ENCODE data around the gene TLN1.

The TLN1 gene

GRCh38 chr9:35776018-35776417 lies 44.0 kb upstream of the TLN1 start:
- peaks cover 16% of the 10 kb centered on the region for H3K4me1 ChIP-seq (ENCODE audit: control insufficient read depth, low read length)
- no peak overlapping the region for H3K4me3 ChIP-seq (ENCODE audit: low read length)
- H3K27ac ChIP-seq (ENCODE audit: low read depth, low read length) = no peak overlapping the region
- no peaks in the 10 kb centered on the region for H3K9me2 ChIP-seq (replicated peaks; ENCODE audit: control insufficient read depth, low read length)
- H3K4me2 ChIP-seq (ENCODE audit: low read length) = peak overlapping the region; percentile 10; the same call in 1 of the 2 replicates
- no peaks in the 10 kb centered on the region for H3K27me3 ChIP-seq (ENCODE audit: control insufficient read depth, low read length)
- TF ChIP-seq, protein P1, sequence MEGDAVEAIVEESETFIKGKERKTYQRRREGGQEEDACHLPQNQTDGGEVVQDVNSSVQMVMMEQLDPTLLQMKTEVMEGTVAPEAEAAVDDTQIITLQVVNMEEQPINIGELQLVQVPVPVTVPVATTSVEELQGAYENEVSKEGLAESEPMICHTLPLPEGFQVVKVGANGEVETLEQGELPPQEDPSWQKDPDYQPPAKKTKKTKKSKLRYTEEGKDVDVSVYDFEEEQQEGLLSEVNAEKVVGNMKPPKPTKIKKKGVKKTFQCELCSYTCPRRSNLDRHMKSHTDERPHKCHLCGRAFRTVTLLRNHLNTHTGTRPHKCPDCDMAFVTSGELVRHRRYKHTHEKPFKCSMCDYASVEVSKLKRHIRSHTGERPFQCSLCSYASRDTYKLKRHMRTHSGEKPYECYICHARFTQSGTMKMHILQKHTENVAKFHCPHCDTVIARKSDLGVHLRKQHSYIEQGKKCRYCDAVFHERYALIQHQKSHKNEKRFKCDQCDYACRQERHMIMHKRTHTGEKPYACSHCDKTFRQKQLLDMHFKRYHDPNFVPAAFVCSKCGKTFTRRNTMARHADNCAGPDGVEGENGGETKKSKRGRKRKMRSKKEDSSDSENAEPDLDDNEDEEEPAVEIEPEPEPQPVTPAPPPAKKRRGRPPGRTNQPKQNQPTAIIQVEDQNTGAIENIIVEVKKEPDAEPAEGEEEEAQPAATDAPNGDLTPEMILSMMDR (IDR thresholded peaks at IDR 0.05; ENCODE audit: low read depth, low read length, poor library complexity, severe bottlenecking) = no peak
- TF ChIP-seq EZH2phosphoT487 (IDR thresholded peaks at IDR 0.05; ENCODE audit: borderline replicate concordance, low read length) = no peak
- H3K9me3 ChIP-seq (ENCODE audit: control insufficient read depth, insufficient read depth, low read length) = no peaks in the 10 kb centered on the region
- no peaks in the 10 kb centered on the region for H3F3A ChIP-seq (ENCODE audit: control insufficient read depth, insufficient read depth)
- H3K79me2 ChIP-seq (ENCODE audit: control insufficient read depth, low read length) = no peaks in the 10 kb centered on the region
- H4K20me1 ChIP-seq (ENCODE audit: control insufficient read depth, insufficient read depth, low read depth, low read length) = no peaks in the 10 kb centered on the region
- H3K36me3 ChIP-seq (ENCODE audit: control insufficient read depth, low read length) = no peaks in the 10 kb centered on the region; the same call in 1 of the 2 replicates

DNA sequence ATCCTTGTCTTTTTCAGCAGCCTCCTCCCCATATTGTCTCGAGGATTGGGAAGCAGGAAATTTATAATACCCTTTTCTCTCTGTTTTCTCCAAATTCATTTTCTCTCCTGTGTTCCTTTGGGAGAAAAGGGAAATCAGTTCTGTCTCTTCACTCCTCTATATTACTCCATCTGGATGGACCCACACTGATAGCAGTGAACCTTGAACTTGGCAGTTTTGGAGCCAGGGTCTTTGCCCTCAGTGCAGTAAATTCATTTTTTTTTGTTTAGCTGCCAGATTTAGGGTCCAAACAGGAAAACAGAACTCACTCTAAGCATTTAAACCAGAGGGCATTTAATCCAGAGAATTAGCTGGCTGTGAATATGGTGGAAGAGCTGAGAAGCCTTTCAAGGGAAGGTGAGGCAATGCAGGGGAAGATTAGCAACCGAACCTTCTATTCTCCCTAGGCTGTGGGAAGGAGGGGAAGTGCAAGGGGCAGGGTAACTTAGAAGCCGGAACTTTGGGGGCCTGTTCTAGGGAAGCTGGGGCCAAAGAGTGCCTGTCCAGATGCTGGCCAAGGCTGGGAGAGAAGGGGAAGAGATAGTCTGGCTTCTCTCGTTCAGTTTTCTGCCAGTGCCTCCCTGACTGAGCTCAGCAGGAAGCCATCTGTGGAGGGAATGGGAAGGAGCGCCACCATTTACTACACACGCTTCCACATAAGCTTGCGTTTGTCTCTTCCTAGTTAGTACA lies 43.1 kb upstream of the TLN1 start:
- H3K9me2 ChIP-seq (replicated peaks; ENCODE audit: control insufficient read depth, low read length) = no peaks in the 10 kb centered on the region
- no peaks in the 10 kb centered on the region; the same call in 1 of the 2 replicates for H3K36me3 ChIP-seq (ENCODE audit: control insufficient read depth, low read length)
- no peak overlapping the region for H3K4me2 ChIP-seq (ENCODE audit: low read length)
- no peaks in the 10 kb centered on the region for H3F3A ChIP-seq (ENCODE audit: control insufficient read depth, insufficient read depth)
- H3K79me2 ChIP-seq (ENCODE audit: control insufficient read depth, low read length) = no peaks in the 10 kb centered on the region
- H3K4me1 ChIP-seq (ENCODE audit: control insufficient read depth, low read length) = peaks cover 16% of the 10 kb centered on the region
- H3K9me3 ChIP-seq (ENCODE audit: control insufficient read depth, insufficient read depth, low read length) = no peaks in the 10 kb centered on the region
- no peaks in the 10 kb centered on the region for H4K20me1 ChIP-seq (ENCODE audit: control insufficient read depth, insufficient read depth, low read depth, low read length)
- TF ChIP-seq, protein P1 (IDR thresholded peaks at IDR 0.05; ENCODE audit: low read depth, low read length, poor library complexity, severe bottlenecking) = no peak
- no peak for TF ChIP-seq EZH2phosphoT487 (IDR thresholded peaks at IDR 0.05; ENCODE audit: borderline replicate concordance, low read length)
- no peak overlapping the region for H3K4me3 ChIP-seq (ENCODE audit: low read length)
- H3K27ac ChIP-seq (ENCODE audit: low read depth, low read length) = no peak overlapping the region
- no peaks in the 10 kb centered on the region for H3K27me3 ChIP-seq (ENCODE audit: control insufficient read depth, low read length)

DNA sequence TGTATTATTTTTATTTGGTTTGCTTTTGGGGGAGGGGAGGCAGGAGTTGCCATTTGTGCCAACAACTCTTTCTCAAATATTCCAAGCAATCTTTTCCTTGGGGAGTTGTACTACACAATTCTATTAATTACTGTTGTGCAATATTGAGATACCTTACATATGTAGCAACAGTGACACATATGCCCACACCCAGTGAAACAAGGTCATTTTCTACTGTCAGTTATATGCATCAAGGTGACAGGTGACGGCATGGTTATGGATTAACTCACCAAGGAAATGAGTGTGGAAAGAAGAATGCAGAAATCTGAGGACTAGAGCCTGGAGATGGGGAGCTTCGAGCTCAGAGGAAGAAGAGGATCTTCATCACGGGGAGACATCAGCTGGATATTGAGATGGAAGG lies 39.9 kb upstream of the TLN1 start:
- Histone ChIP-seq H3K9me2 (replicated peaks; ENCODE audit: control insufficient read depth, low read length) (no peaks in the 10 kb centered on the region), H4K20me1 (ENCODE audit: control insufficient read depth, insufficient read depth, low read depth, low read length) (no peaks in the 10 kb centered on the region), H3K36me3 (ENCODE audit: control insufficient read depth, low read length) (no peaks in the 10 kb centered on the region; the same call in 1 of the 2 replicates), H3K79me2 (ENCODE audit: control insufficient read depth, low read length) (no peaks in the 10 kb centered on the region), H3K27ac (ENCODE audit: low read depth, low read length) (no peak overlapping the region), H3K9me3 (ENCODE audit: control insufficient read depth, insufficient read depth, low read length) (no peaks in the 10 kb centered on the region), H3F3A (ENCODE audit: control insufficient read depth, insufficient read depth) (no peaks in the 10 kb centered on the region), H3K27me3 (ENCODE audit: control insufficient read depth, low read length) (no peaks in the 10 kb centered on the region), H3K4me1 (ENCODE audit: control insufficient read depth, low read length) (peaks cover 16% of the 10 kb centered on the region), H3K4me2 (ENCODE audit: low read length) (no peak overlapping the region), H3K4me3 (ENCODE audit: low read length) (no peak overlapping the region)
- TF ChIP-seq, protein P1 (IDR thresholded peaks at IDR 0.05; ENCODE audit: low read depth, low read length, poor library complexity, severe bottlenecking) = no peak
- no peak for TF ChIP-seq EZH2phosphoT487 (IDR thresholded peaks at IDR 0.05; ENCODE audit: borderline replicate concordance, low read length)

Data from DOHH2 (cell line).